Breast epithelium (tissue), 4 donors: Measurements from ENCODE around the gene LGI4. TPM values are rescaled to one million over a fixed set of nuclear protein-coding genes. Genes with fewer than 3 reads are reported as not detected.
A peak's percentile ranks its signal among the peaks of the same experiment; 100 is the strongest.

ENCODE experiments used
- DNase-seq, 2 donors: peaks; one replicate each; pipeline ENCODE4 v3.0.0-alpha.2; 2019; ENCODE audit warnings: low spot score in 2 of 2
- H3K27ac ChIP-seq, 2 donors: fragments of 200-600 bp; sonication (generic) in 1 of 2; one replicate each; pipeline ENCODE4 v1.5.1; 2016 to 2019; ENCODE audit warnings: mild to moderate bottlenecking in 1 of 2
- H3K27me3 ChIP-seq, 2 donors: fragments of 200-600 bp; sonication (generic) in 1 of 2; one replicate each; pipeline versions ENCODE4 v1.5.1 to v1.6.0; 2017 to 2019; ENCODE audit warnings: control low read depth in 1 of 2, mild to moderate bottlenecking in 1 of 2
- H3K36me3 ChIP-seq: fragments of 200-600 bp; one replicate; pipeline ENCODE4 v1.5.1; 2019
- H3K4me1 ChIP-seq, 2 donors: fragments of 200-600 bp; sonication (generic); one replicate each; pipeline ENCODE4 v1.5.1; 2016 to 2019; ENCODE audit warnings: control low read depth in 1 of 2
- H3K4me3 ChIP-seq, 3 donors: fragments of 200-600 bp; sonication (generic); 1 replicate in 2 of 3; 2 replicates in 1 of 3; pipeline ENCODE4 v1.5.1; 2016 to 2019; ENCODE audit warnings: mild to moderate bottlenecking in 3 of 3, moderate library complexity in 2 of 3
- H3K9me3 ChIP-seq, 2 donors: fragments of 200-600 bp; sonication (generic) in 1 of 2; one replicate each; pipeline ENCODE4 v1.5.1; 2016 to 2019; ENCODE audit warnings: control low read depth in 1 of 2
- POLR2A ChIP-seq: fragments of 450-650 bp; IDR thresholded peaks from one replicate; pipeline ENCODE4 v1.6.1; 2016; ENCODE audit warnings: antibody characterized with exemption, mild to moderate bottlenecking, moderate library complexity
- POLR2AphosphoS5 ChIP-seq, 3 donors: sonication (generic); formaldehyde crosslinking; IDR thresholded peaks; one replicate each; pipeline ENCODE4 v1.6.1; 2017; ENCODE audit warnings: antibody characterized with exemption in 3 of 3
- intact Hi-C: fragments of 100-400 bp; cut with DNase I; formaldehyde crosslinking; loops from one replicate; pipeline ENCODE4 v1.15.1; 2023; ENCODE audit warnings: low total_unique reads
- total RNA-seq, 3 donors: library from RNA; depleted of rRNA; stranded (reverse); fragments of >200 nt; gene quantifications; one replicate each; pipeline ENCODE4 v1.1.0, GENCODE V29; 2016
- TF ChIP-seq, protein P1 (sequence below), 3 donors: fragments of 450-650 bp; IDR thresholded peaks; one replicate each; pipeline ENCODE4 v1.5.1; 2016 to 2017; ENCODE audit warnings: antibody characterized with exemption in 3 of 3, mild to moderate bottlenecking in 3 of 3, moderate library complexity in 3 of 3

LGI4 gene
- total RNA-seq, 3 donors from 2014 or later: 4.3 to 37.8 (median 5.3) TPM

DNA sequence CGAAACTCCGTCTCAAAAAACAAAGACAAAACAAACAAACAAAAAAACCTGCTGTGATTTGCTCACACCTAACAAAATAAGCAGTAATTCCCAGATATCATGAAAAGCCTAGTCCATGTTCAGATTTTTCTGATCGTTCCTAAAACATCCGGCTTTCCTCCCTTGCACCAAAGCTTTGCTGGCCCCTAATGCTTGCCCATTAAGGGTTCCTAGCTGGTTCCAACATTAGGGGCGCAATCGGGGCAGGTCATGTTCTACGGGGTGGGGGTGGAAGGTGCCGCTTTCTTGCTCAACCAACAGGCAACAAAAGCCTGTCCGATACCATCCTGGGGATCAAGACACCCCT is 44.7 kb downstream of the LGI4 start:
- TF ChIP-seq, protein P1, sequence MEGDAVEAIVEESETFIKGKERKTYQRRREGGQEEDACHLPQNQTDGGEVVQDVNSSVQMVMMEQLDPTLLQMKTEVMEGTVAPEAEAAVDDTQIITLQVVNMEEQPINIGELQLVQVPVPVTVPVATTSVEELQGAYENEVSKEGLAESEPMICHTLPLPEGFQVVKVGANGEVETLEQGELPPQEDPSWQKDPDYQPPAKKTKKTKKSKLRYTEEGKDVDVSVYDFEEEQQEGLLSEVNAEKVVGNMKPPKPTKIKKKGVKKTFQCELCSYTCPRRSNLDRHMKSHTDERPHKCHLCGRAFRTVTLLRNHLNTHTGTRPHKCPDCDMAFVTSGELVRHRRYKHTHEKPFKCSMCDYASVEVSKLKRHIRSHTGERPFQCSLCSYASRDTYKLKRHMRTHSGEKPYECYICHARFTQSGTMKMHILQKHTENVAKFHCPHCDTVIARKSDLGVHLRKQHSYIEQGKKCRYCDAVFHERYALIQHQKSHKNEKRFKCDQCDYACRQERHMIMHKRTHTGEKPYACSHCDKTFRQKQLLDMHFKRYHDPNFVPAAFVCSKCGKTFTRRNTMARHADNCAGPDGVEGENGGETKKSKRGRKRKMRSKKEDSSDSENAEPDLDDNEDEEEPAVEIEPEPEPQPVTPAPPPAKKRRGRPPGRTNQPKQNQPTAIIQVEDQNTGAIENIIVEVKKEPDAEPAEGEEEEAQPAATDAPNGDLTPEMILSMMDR (IDR thresholded peaks at IDR 0.05): no peak
- TF ChIP-seq POLR2AphosphoS5 (IDR thresholded peaks at IDR 0.05): no peak
- peak overlapping the region in 2 of 3 donors; percentile 37 to 51 for H3K4me3 ChIP-seq
- H3K27me3 ChIP-seq: no peaks in the 10 kb centered on the region
- H3K9me3 ChIP-seq: no peaks in the 10 kb centered on the region
- no peaks in the 10 kb centered on the region for H3K36me3 ChIP-seq
- intact Hi-C loops: no loop called here
- no peak overlapping the region for H3K27ac ChIP-seq
- no peak for DNase-seq
- H3K4me1 ChIP-seq: no peaks in the 10 kb centered on the region

DNA sequence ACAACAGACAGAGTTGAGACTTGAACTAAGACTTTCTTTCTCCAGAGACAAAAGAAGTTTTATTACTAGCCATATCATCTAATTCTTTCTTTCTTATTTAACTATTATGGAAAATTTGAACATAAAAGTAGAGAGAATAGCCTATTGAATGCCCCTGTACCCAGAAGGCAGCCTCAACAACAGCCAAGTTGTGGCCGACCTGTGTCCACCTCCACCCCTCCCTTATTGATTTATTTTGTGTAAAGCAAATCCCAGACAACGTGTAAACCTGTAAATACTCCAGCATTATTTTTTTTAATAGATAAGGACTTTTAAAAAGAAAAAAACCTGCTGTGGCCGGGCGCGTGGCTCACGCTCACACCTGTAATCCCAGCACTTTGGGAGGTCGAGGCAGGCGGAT is 45.3 kb downstream of the LGI4 start:
- Histone ChIP-seq H3K9me3 (no peaks in the 10 kb centered on the region), H3K27ac (no peak overlapping the region), H3K4me1 (no peaks in the 10 kb centered on the region), H3K27me3 (no peaks in the 10 kb centered on the region), H3K36me3 (no peaks in the 10 kb centered on the region), H3K4me3 (no peak overlapping the region)
- intact Hi-C loops: no loop called here
- TF ChIP-seq, protein P1 (IDR thresholded peaks at IDR 0.05): no peak
- TF ChIP-seq POLR2A (no peak), POLR2AphosphoS5 (IDR thresholded peaks at IDR 0.05) (no peak)
- DNase-seq: no peak

DNA sequence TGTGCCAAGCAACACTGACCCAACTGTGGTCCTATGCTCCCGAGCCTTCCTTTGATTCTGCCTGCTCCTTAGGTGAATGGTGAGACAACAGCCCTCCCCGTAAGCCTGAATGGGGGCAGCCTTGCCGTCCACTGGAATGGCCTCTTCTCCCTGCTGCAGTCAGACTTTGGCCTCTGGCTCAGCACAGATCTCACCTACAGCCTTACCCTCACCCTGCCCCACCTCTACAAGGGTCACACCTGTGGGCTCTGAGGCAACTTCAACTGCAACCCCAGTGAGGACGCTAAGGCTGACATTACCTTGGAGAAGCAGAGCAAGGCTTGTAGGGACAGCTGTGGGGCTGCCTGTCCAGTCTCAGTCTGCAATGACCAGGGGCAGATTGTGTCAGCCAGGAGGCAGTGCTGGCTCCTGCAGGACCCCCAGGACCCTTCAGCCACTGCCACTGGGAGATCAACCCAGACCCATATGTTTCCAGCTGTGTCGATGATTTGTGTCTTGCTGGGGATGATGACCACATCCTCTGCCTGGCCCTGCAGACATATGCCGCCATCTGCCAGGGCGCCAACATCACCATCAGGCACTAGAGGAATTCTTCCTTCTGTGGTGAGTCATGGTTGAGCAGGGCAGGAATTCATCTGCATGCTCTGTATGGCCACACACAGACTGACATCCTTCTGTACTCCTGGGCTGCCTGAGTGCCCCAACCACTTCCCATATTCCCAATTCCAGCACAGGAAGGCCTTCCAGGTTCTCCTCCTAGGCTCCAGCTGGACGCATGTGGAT is 46.5 kb downstream of the LGI4 start:
- Histone ChIP-seq H3K4me3 (no peak overlapping the region), H3K36me3 (no peaks in the 10 kb centered on the region), H3K27me3 (no peaks in the 10 kb centered on the region), H3K27ac (no peak overlapping the region), H3K4me1 (no peaks in the 10 kb centered on the region), H3K9me3 (no peaks in the 10 kb centered on the region)
- no peak for DNase-seq
- intact Hi-C loops: no loop called here
- TF ChIP-seq POLR2AphosphoS5 (IDR thresholded peaks at IDR 0.05) (no peak), POLR2A (no peak)
- TF ChIP-seq, protein P1 (IDR thresholded peaks at IDR 0.05): no peak

DNA sequence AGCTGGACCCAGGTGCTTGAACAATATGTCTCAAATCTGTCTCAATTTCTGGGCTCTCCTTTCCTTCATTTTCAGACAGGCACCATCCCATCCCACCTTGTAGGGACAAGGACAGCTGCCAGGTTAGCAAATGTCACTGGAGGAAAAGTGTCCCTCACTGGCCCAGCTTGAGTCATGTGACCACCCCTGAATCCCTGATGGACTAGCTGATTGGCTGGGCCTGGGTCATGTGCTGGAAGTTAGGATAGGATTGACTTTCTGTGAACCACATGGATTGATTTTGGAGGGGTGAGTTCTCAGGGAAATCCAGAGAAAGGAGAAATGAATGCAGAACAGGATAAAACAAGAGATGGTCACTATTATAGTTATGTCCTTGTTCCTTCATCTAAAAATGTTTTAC is 47.5 kb downstream of the LGI4 start:
- intact Hi-C loops: no loop called here
- no peaks in the 10 kb centered on the region for H3K27me3 ChIP-seq
- H3K36me3 ChIP-seq: no peaks in the 10 kb centered on the region
- H3K9me3 ChIP-seq: no peaks in the 10 kb centered on the region
- H3K27ac ChIP-seq: no peak overlapping the region
- DNase-seq: no peak
- H3K4me1 ChIP-seq: no peaks in the 10 kb centered on the region
- no peak overlapping the region for H3K4me3 ChIP-seq
- TF ChIP-seq, protein P1 (IDR thresholded peaks at IDR 0.05): no peak
- TF ChIP-seq POLR2A: no peak
- TF ChIP-seq POLR2AphosphoS5 (IDR thresholded peaks at IDR 0.05): no peak

DNA sequence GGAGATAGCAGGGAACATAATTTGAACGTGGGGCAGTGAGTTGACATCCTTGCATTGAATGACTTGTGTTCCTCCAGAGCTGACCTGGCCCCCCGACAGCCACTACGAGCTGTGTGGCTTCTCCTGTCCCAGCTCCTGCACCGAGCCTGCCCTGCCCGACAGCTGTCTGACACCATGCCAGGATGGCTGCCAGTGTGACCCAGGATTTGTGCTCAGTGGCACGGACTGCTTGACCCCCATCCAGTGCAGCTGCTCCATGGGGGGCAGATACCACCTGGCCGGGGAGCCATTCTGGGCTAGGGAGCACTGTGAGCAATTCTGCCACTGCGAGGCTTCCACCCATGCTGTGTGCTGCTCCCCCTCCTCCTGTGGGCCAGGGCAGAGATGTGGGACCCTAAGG is 48.4 kb downstream of the LGI4 start:
- intact Hi-C loops: no loop called here
- Histone ChIP-seq H3K4me3 (no peak overlapping the region), H3K36me3 (no peaks in the 10 kb centered on the region), H3K27ac (no peak overlapping the region), H3K27me3 (no peaks in the 10 kb centered on the region), H3K9me3 (no peaks in the 10 kb centered on the region), H3K4me1 (no peaks in the 10 kb centered on the region)
- DNase-seq: no peak
- TF ChIP-seq, protein P1 (IDR thresholded peaks at IDR 0.05): no peak
